ENCODE measurements around the gene ATL2.

GRCh38 chr2:38398739-38399138, 21.7 kb upstream of the ATL2 start:
- TF ChIP-seq CTCF (IDR thresholded peaks at IDR 0.05) (no peak), POLR2A (IDR thresholded peaks at IDR 0.05) (no peak)
